Natural killer cell (primary cell): Measurements from ENCODE around the gene CCDC78. TPM values are rescaled to one million over a fixed set of nuclear protein-coding genes. Genes with fewer than 3 reads are reported as not detected.

Source experiments
- ATAC-seq, 3 donors: fragments of 150-1000 bp in 2 of 3; fragments of 200-7000 bp in 1 of 3; cut with Tn5 transposase; 1 replicate in 1 of 3; 2 replicates in 2 of 3; pipeline ENCODE4 v1.10.0; 2021; ENCODE audit warnings: mild to moderate bottlenecking in 2 of 3, moderate library complexity in 2 of 3
- DNase-seq, 2 donors: peaks; one replicate each; pipeline versions ENCODE4 v3.0.0 to v3.0.0-alpha.2; 2013 to 2021; ENCODE audit warnings: mixed read lengths in 1 of 2
- H3K27ac ChIP-seq: one replicate; pipeline ENCODE4 v1.5.1; 2013; ENCODE audit warnings: mild to moderate bottlenecking, low read length
- H3K27me3 ChIP-seq: one replicate; pipeline ENCODE4 v1.6.1; 2013; ENCODE audit warnings: low read length; ENCODE audit not compliant: control insufficient read depth, insufficient read depth
- H3K36me3 ChIP-seq: one replicate; pipeline ENCODE4 v1.6.1; 2013; ENCODE audit warnings: low read length; ENCODE audit not compliant: control insufficient read depth, insufficient read depth
- H3K4me1 ChIP-seq: one replicate; pipeline ENCODE4 v1.6.1; 2013; ENCODE audit warnings: low read length; ENCODE audit not compliant: control insufficient read depth, insufficient read depth
- H3K4me3 ChIP-seq: one replicate; pipeline ENCODE4 v1.5.1; 2013; ENCODE audit warnings: low read length
- H3K9me3 ChIP-seq: one replicate; pipeline ENCODE4 v1.6.1; 2013; ENCODE audit warnings: low read length; ENCODE audit not compliant: control insufficient read depth, insufficient read depth
- H3K27ac Mint-ChIP-seq, 2 donors: one replicate each; pipeline ENCODE4 v1.8.0; 2022; ENCODE audit warnings: mild to moderate bottlenecking in 2 of 2, mixed read lengths in 2 of 2, moderate library complexity in 1 of 2
- H3K27me3 Mint-ChIP-seq, 2 donors: one replicate each; pipeline ENCODE4 v1.8.0; 2022; ENCODE audit warnings: low read depth in 2 of 2, mixed read lengths in 2 of 2
- H3K36me3 Mint-ChIP-seq: one replicate; pipeline ENCODE4 v1.8.0; 2022; ENCODE audit warnings: mixed read lengths
- H3K4me1 Mint-ChIP-seq, 2 donors: one replicate each; pipeline ENCODE4 v1.8.0; 2022; ENCODE audit warnings: mixed read lengths in 2 of 2
- H3K4me3 Mint-ChIP-seq: one replicate; pipeline ENCODE4 v1.8.0; 2022; ENCODE audit warnings: mild to moderate bottlenecking, moderate library complexity, mixed read lengths
- H3K9me3 Mint-ChIP-seq, 2 donors: one replicate each; pipeline ENCODE4 v1.8.0; 2022; ENCODE audit warnings: mixed read lengths in 2 of 2
- CTCF ChIP-seq: fragments of 200-600 bp; IDR thresholded peaks from one replicate; pipeline ENCODE4 v1.8.0; 2022; ENCODE audit warnings: antibody characterized with exemption
- WGBS: methylation state at CpG from one replicate; pipeline ENCODE4 v1.1.7; 2013; ENCODE audit warnings: missing lambda C conversion rate; ENCODE audit not compliant: insufficient coverage; 5-methylcytosine and 5-hydroxymethylcytosine counted together
- intact Hi-C: fragments of 100-400 bp; cut with micrococcal nuclease; formaldehyde crosslinking; loops from one replicate; pipeline ENCODE4 v1.14.2; 2022
- total RNA-seq, 4 donors: library from RNA; stranded (reverse); fragments of 120-200 nt in 1 of 4; gene quantifications; one replicate each; pipeline versions ENCODE4 v1.2.3 to v1.2.4, GENCODE V29; 2013 to 2022

CCDC78 gene
- total RNA-seq, 3 donors from 2014 or later (not counting 1 experiment from before 2014, with no cell fraction given), result 6.2 to 10.0 (median 7.7) TPM

GRCh38 chr16:710500-711075 lies 15.7 kb downstream of the CCDC78 start:
- peaks cover 8 to 17% of the 10 kb centered on the region in 2 donors for H3K27me3 Mint-ChIP-seq
- H3K36me3 ChIP-seq, result no peaks in the 10 kb centered on the region
- H3K36me3 Mint-ChIP-seq, result no peaks in the 10 kb centered on the region
- ATAC-seq, result no peak
- H3K4me1 Mint-ChIP-seq, result no peaks in the 10 kb centered on the region
- H3K4me3 ChIP-seq, result no peak overlapping the region
- H3K9me3 Mint-ChIP-seq, result no peaks in the 10 kb centered on the region
- H3K27ac Mint-ChIP-seq, result no peak overlapping the region
- 69% methylated on average over 21 of the region's 21 CpGs for WGBS
- H3K4me1 ChIP-seq, result peaks cover 13% of the 10 kb centered on the region
- TF ChIP-seq CTCF, result no peak
- no peak overlapping the region for H3K4me3 Mint-ChIP-seq
- H3K27me3 ChIP-seq, result peaks cover 23% of the 10 kb centered on the region
- no peak overlapping the region for H3K27ac ChIP-seq
- DNase-seq, result no peak
- intact Hi-C loops, result loop anchor here (2.0 to 10.0 kb wide), 2 partner anchors 74 to 344 kb away; no protein-coding TSS in a partner anchor
- H3K9me3 ChIP-seq, result no peaks in the 10 kb centered on the region

GRCh38 chr16:709566-710499 lies 16.4 kb downstream of the CCDC78 start:
- peaks cover 13% of the 10 kb centered on the region for H3K4me1 ChIP-seq
- no peaks in the 10 kb centered on the region for H3K9me3 Mint-ChIP-seq
- no peak for ATAC-seq
- peaks cover 24% of the 10 kb centered on the region for H3K27me3 ChIP-seq
- H3K27ac ChIP-seq, result no peak overlapping the region
- H3K4me1 Mint-ChIP-seq, result no peaks in the 10 kb centered on the region
- no peak for TF ChIP-seq CTCF
- H3K4me3 Mint-ChIP-seq, result no peak overlapping the region
- DNase-seq, result no peak
- H3K36me3 Mint-ChIP-seq, result no peaks in the 10 kb centered on the region
- WGBS, result 40% methylated on average over 30 of the region's 30 CpGs
- H3K27ac Mint-ChIP-seq, result no peak overlapping the region
- H3K27me3 Mint-ChIP-seq, result peaks cover 8 to 17% of the 10 kb centered on the region in 2 donors
- no peaks in the 10 kb centered on the region for H3K9me3 ChIP-seq
- intact Hi-C loops, result loop anchor here (2.0 to 10.0 kb wide), 2 partner anchors 75 to 345 kb away; no protein-coding TSS in a partner anchor
- no peaks in the 10 kb centered on the region for H3K36me3 ChIP-seq
- H3K4me3 ChIP-seq, result no peak overlapping the region

- H3K27ac Mint-ChIP-seq, result no peak overlapping the region
- 91% methylated on average over 3 of the region's 4 CpGs for WGBS
- H3K9me3 ChIP-seq, result no peaks in the 10 kb centered on the region
- H3K4me3 ChIP-seq, result no peak overlapping the region
- no peaks in the 10 kb centered on the region for H3K9me3 Mint-ChIP-seq
- peaks cover 8 to 12% of the 10 kb centered on the region in 2 donors for H3K27me3 Mint-ChIP-seq
- no peaks in the 10 kb centered on the region for H3K36me3 ChIP-seq
- H3K4me1 Mint-ChIP-seq, result no peaks in the 10 kb centered on the region
- H3K27me3 ChIP-seq, result peaks cover 32% of the 10 kb centered on the region
- no peak for TF ChIP-seq CTCF
- ATAC-seq (no peak), DNase-seq (no peak)
- intact Hi-C loops, result no loop called here
- no peak overlapping the region for H3K27ac ChIP-seq
- peaks cover 6% of the 10 kb centered on the region for H3K4me1 ChIP-seq
- H3K4me3 Mint-ChIP-seq, result no peak overlapping the region
- no peaks in the 10 kb centered on the region for H3K36me3 Mint-ChIP-seq
Measured at GRCh38 chr16:708959-709358, 17.3 kb downstream of the CCDC78 start.
